ENCODE results near the gene GMPR.

DNA sequence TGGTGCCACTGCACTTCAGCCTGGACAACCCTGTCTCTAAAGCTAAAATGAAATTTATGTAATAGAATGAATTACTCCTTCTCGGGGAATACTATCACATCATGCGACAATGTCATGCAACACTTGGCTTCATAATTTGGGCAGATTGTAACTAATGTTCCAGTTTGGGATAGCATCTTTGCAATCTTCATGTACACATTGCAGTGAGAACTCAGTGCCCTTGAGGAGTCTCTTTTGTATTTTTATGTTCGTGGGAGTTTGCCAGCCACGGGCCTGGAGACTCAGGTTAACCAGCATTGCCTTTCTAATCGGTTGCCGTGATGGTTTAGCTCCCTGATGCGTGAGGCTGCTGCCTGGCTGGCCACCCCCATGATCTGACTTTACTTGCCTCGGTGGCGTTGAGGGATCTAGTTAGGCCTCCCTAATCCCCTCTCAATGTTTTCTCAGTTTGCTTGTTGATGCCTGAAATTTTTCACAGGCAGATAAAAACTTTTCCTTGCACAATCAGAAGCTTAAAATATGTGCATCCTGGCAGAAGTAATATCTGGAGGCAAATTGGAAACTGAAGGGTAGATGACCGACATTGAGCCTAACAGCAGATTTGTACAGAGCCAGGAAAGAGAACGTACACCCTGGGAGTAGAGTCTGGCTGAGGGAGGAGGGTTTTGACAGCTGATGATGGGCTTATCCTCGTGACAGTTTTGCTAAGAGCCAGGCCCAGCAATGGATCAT is 2.4 kb downstream of the GMPR start:
- TF ChIP-seq POLR2A (IDR thresholded peaks at IDR 0.05): no peak
- TF ChIP-seq, protein P1, sequence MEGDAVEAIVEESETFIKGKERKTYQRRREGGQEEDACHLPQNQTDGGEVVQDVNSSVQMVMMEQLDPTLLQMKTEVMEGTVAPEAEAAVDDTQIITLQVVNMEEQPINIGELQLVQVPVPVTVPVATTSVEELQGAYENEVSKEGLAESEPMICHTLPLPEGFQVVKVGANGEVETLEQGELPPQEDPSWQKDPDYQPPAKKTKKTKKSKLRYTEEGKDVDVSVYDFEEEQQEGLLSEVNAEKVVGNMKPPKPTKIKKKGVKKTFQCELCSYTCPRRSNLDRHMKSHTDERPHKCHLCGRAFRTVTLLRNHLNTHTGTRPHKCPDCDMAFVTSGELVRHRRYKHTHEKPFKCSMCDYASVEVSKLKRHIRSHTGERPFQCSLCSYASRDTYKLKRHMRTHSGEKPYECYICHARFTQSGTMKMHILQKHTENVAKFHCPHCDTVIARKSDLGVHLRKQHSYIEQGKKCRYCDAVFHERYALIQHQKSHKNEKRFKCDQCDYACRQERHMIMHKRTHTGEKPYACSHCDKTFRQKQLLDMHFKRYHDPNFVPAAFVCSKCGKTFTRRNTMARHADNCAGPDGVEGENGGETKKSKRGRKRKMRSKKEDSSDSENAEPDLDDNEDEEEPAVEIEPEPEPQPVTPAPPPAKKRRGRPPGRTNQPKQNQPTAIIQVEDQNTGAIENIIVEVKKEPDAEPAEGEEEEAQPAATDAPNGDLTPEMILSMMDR (IDR thresholded peaks at IDR 0.05): no peak
- no peak for TF ChIP-seq EP300 (IDR thresholded peaks at IDR 0.05)
